Esophagus squamous epithelium (tissue), 4 donors: ENCODE measurements around the gene WFDC12.

Experiments
- CTCF ChIP-seq, 6 experiments: fragments of 450-650 bp in 4 of 6; fragments of 200-600 bp in 2 of 6; sonication (generic) in 2 of 6; IDR thresholded peaks; one replicate each; pipeline ENCODE4 v1.5.1; 2016 to 2019; ENCODE audit warnings: antibody characterized with exemption in 6 of 6, mild to moderate bottlenecking in 4 of 6, moderate library complexity in 4 of 6
- POLR2A ChIP-seq, 4 donors: fragments of 450-650 bp; IDR thresholded peaks; one replicate each; pipeline ENCODE4 v1.6.1; 2017; ENCODE audit warnings: antibody characterized with exemption in 4 of 4, mild to moderate bottlenecking in 4 of 4, moderate library complexity in 3 of 4

GRCh38 chr20:45091366-45091765 is 32.9 kb downstream of the WFDC12 start:
- TF ChIP-seq CTCF (IDR thresholded peaks at IDR 0.05) (no peak), POLR2A (IDR thresholded peaks at IDR 0.05) (no peak)
